Heart left ventricle (tissue), 13 donors: ENCODE measurements around the gene MAGEB17.
"Not testable (repeated sequence)": the region's sequence is repeated elsewhere in the genome, so short reads cannot be mapped to it uniquely, and the experiment has no call there.

Experiments used
- CTCF ChIP-seq, 12 donors: fragments of 200-600 bp; sonication (generic) in 4 of 12; IDR thresholded peaks; one replicate each; pipeline versions ENCODE4 v1.5.0 to v1.8.0; 2018 to 2022; ENCODE audit warnings: antibody characterized with exemption in 12 of 12, mild to moderate bottlenecking in 5 of 12
- POLR2A ChIP-seq, 2 donors: fragments of 450-650 bp; IDR thresholded peaks; one replicate each; pipeline ENCODE4 v1.6.1; 2017; ENCODE audit warnings: antibody characterized with exemption in 2 of 2, mild to moderate bottlenecking in 2 of 2, moderate library complexity in 2 of 2
- donor health status: ischemic (EF 13 %, LVEDD 7.1; RV severe dilation, severe dysfunction).
- donor health status: DM: no; HTN: yes; CAD: no.
- donor health status: DM: no; HTN: no; CAD: no.
- donor health status: ischemic (EF 25% LVEDD 6.9; RV normal size, moderate dysfunction).
- donor health status: ischemic (EF 25% LVEDD 5.7; RV mildly dilated, moderate dysfunction).
- donor health status: ischemic (EF 35%, LVEDD 5.7; RV mildly dilated, moderate dysfunction).
- donor health status: nonischemic (EF 11% LVEDD 7.7; RV severe dilation, severe dysfunction).
- donor health status: DM: yes; HTN: yes; CAD: no.
- donor health status: PGD.
- donor health status: ischemic (EF 29% LVEDD 5.4; RV normal size, mild dysfunction).
- donor health status: nonischemic (EF 23%, LVEDD 6.1; RV moderate dilation, normal function).

GRCh38 chrX:16145093-16145492 is 22.2 kb upstream of the MAGEB17 start:
- TF ChIP-seq CTCF, POLR2A (IDR thresholded peaks at IDR 0.05): not testable (repeated sequence)
